Left cardiac atrium (tissue), 4 donors: ENCODE data around the gene HRH2. TPM values are rescaled to one million over a fixed set of nuclear protein-coding genes. Genes with fewer than 3 reads are reported as not detected.
"Not testable (repeated sequence)": the region's sequence is repeated elsewhere in the genome, so short reads cannot be mapped to it uniquely, and the experiment has no call there.

Experiments
- ATAC-seq, 2 donors: fragments of 200-7000 bp; cut with Tn5 transposase; one replicate each; pipeline ENCODE4 v1.9.1; 2020; ENCODE audit warnings: mild to moderate bottlenecking in 2 of 2, moderate library complexity in 2 of 2
- DNase-seq: peaks from one replicate; pipeline ENCODE4 v3.0.0-alpha.2; 2020
- intact Hi-C, 2 donors: fragments of 100-400 bp; cut with DNase I; formaldehyde crosslinking; loops; one replicate each; pipeline versions ENCODE4 v1.14.1 to v1.15.1; 2022 to 2023
- total RNA-seq, 2 donors: library from RNA; stranded (reverse); fragmentation: NEBNext Ultra II Directional; extraction: Animal tissue kit (Norgen Biotek cat#: 25700); gene quantifications; one replicate each; pipeline ENCODE4 v1.2.1, GENCODE V29; 2021
- donor health status: DM: no; HTN: yes; CAD: no.
- donor health status: DM: no; HTN: yes; CAD: no; lungs with severe emphysema.
- donor health status: DM: yes; HTN: yes; CAD: no.
- donor health status: Dilated cardiomyopathy.

The HRH2 gene
- total RNA-seq, 2 donors from 2014 or later = 20.0 to 24.3 TPM

GRCh38 chr5:175640106-175640775 is 17.6 kb upstream of the HRH2 start:
- DNase-seq = no peak
- no peak for ATAC-seq
- intact Hi-C loops = no loop called here

GRCh38 chr5:175642998-175643397 is 14.9 kb upstream of the HRH2 start:
- ATAC-seq = no peak
- intact Hi-C loops = no loop called here
- no peak for DNase-seq

- intact Hi-C loops = no loop called here
- DNase-seq = no peak
- no peak for ATAC-seq
Measured at GRCh38 chr5:175646251-175646650, 11.6 kb upstream of the HRH2 start.

GRCh38 chr5:175649967-175650366 is 7.9 kb upstream of the HRH2 start:
- ATAC-seq (no peak), DNase-seq (no peak)
- intact Hi-C loops = no loop called here

- DNase-seq, intact Hi-C loops, ATAC-seq: not testable (repeated sequence)
Measured at GRCh38 chr5:175650430-175651205, 7.3 kb upstream of the HRH2 start.

- intact Hi-C loops = no loop called here
- no peak for ATAC-seq
- DNase-seq = no peak
Measured at GRCh38 chr5:175652741-175653663, 4.9 kb upstream of the HRH2 start.

GRCh38 chr5:175653763-175654162 is 4.1 kb upstream of the HRH2 start:
- DNase-seq (no peak), ATAC-seq (no peak)
- intact Hi-C loops = no loop called here

GRCh38 chr5:175654339-175654738 is 3.5 kb upstream of the HRH2 start:
- no peak for DNase-seq
- no peak for ATAC-seq
- intact Hi-C loops = no loop called here

GRCh38 chr5:175654807-175655206 is 3.1 kb upstream of the HRH2 start:
- intact Hi-C loops = no loop called here
- DNase-seq (no peak), ATAC-seq (no peak)

GRCh38 chr5:175655411-175655810 is 2.5 kb upstream of the HRH2 start:
- intact Hi-C loops = no loop called here
- no peak for DNase-seq
- no peak for ATAC-seq

- intact Hi-C loops = no loop called here
- no peak for DNase-seq
- ATAC-seq = no peak
Measured at GRCh38 chr5:175656966-175657365, 905 bp upstream of the HRH2 start.

- intact Hi-C loops = no loop called here
- DNase-seq (peak; percentile 40), ATAC-seq (peak; percentile 38 to 40)
Measured at GRCh38 chr5:175658299-175659145, 651 bp downstream of the HRH2 start.

GRCh38 chr5:175659546-175660253 is 1.8 kb downstream of the HRH2 start:
- intact Hi-C loops = no loop called here
- ATAC-seq (peak in 1 of 2 donors; percentile 6), DNase-seq (no peak)

GRCh38 chr5:175663186-175664184 is 5.6 kb downstream of the HRH2 start:
- intact Hi-C loops = no loop called here
- peak; percentile 66 for DNase-seq

GRCh38 chr5:175664723-175665122 is 6.9 kb downstream of the HRH2 start:
- ATAC-seq (no peak), DNase-seq (no peak)
- intact Hi-C loops = no loop called here

More at GRCh38 chr5:175663186-175664184, 5.6 kb downstream of the HRH2 start:
- ATAC-seq = peak; percentile 88 to 95

- ATAC-seq (no peak), DNase-seq (no peak)
- intact Hi-C loops = no loop called here
Measured at GRCh38 chr5:175666216-175666615, 8.3 kb downstream of the HRH2 start.

- no peak for DNase-seq
- intact Hi-C loops = no loop called here
- no peak for ATAC-seq
Measured at GRCh38 chr5:175668006-175668405, 10.1 kb downstream of the HRH2 start.
